Tibial nerve (tissue), 4 donors: ENCODE data around the gene BMPR1B. TPM values are rescaled to one million over a fixed set of nuclear protein-coding genes. Genes with fewer than 3 reads are reported as not detected.
A peak's percentile ranks its signal among the peaks of the same experiment; 100 is the strongest.

Experiments
- DNase-seq, 2 donors: peaks; one replicate each; pipeline ENCODE4 v3.0.0-alpha.2; 2019; ENCODE audit warnings: low spot score in 2 of 2
- H3K27ac ChIP-seq, 4 donors: fragments of 200-600 bp; sonication (generic) in 3 of 4; one replicate each; pipeline ENCODE4 v1.5.1; 2017 to 2019; ENCODE audit warnings: mild to moderate bottlenecking in 1 of 4
- H3K27me3 ChIP-seq, 2 donors: fragments of 200-600 bp; sonication (generic) in 1 of 2; one replicate each; pipeline versions ENCODE4 v1.5.1 to v1.6.0; 2017 to 2019
- H3K36me3 ChIP-seq, 3 donors: fragments of 200-600 bp; sonication (generic); one replicate each; pipeline ENCODE4 v1.5.1; 2018 to 2019
- H3K4me1 ChIP-seq, 4 donors: fragments of 200-600 bp; sonication (generic) in 3 of 4; one replicate each; pipeline ENCODE4 v1.5.1; 2017 to 2019
- H3K4me3 ChIP-seq, 4 donors: fragments of 200-600 bp; sonication (generic) in 3 of 4; one replicate each; pipeline ENCODE4 v1.5.1; 2017 to 2019; ENCODE audit warnings: mild to moderate bottlenecking in 1 of 4, moderate library complexity in 1 of 4
- H3K9me3 ChIP-seq, 4 donors: fragments of 200-600 bp; sonication (generic) in 3 of 4; one replicate each; pipeline ENCODE4 v1.5.1; 2017 to 2019
- CTCF ChIP-seq, 5 experiments: fragments of 200-600 bp in 3 of 5; fragments of 450-650 bp in 2 of 5; sonication (generic) in 3 of 5; IDR thresholded peaks; one replicate each; pipeline ENCODE4 v1.5.1; 2016 to 2019; ENCODE audit warnings: antibody characterized with exemption in 5 of 5, mild to moderate bottlenecking in 3 of 5, moderate library complexity in 2 of 5
- EP300 ChIP-seq, 2 donors: sonication (generic); formaldehyde crosslinking; IDR thresholded peaks; one replicate each; pipeline ENCODE4 v1.6.1; 2017; ENCODE audit warnings: antibody characterized with exemption in 2 of 2, mild to moderate bottlenecking in 1 of 2
- POLR2A ChIP-seq, 2 donors: fragments of 450-650 bp; IDR thresholded peaks; one replicate each; pipeline ENCODE4 v1.6.1; 2017; ENCODE audit warnings: antibody characterized with exemption in 2 of 2, mild to moderate bottlenecking in 2 of 2, moderate library complexity in 2 of 2
- WGBS, 2 donors: methylation state at CpG; one replicate each; pipeline ENCODE4 v1.1.5; 2018; 5-methylcytosine and 5-hydroxymethylcytosine counted together
- total RNA-seq, 4 donors: library from RNA; depleted of rRNA; stranded (reverse); fragments of >200 nt; gene quantifications; one replicate each; pipeline ENCODE4 v1.1.0, GENCODE V29; 2016

BMPR1B gene
- total RNA-seq, 4 donors from 2014 or later, result 9.3 to 32.1 (median 26.1) TPM

- DNase-seq, result no peak
- 90 to 94% methylated on average over 4 of the region's 4 CpGs for WGBS, 2 donors
- Histone ChIP-seq H3K27me3 (no peaks in the 10 kb centered on the region), H3K27ac (no peak overlapping the region), H3K4me1 (no peaks in the 10 kb centered on the region), H3K36me3 (peaks cover 0 to 23% (median 0%) of the 10 kb centered on the region in 3 donors), H3K4me3 (no peak overlapping the region), H3K9me3 (peaks cover 0 to 9% (median 0%) of the 10 kb centered on the region in 4 donors)
- TF ChIP-seq EP300 (IDR thresholded peaks at IDR 0.05), result no peak
- no peak for TF ChIP-seq POLR2A (IDR thresholded peaks at IDR 0.05)
- no peak for TF ChIP-seq CTCF (IDR thresholded peaks at IDR 0.05)
Measured at GRCh38 chr4:95142932-95143331, 385.2 kb downstream of the BMPR1B start.

GRCh38 chr4:95151255-95151654 is 393.5 kb downstream of the BMPR1B start:
- Histone ChIP-seq H3K4me1 (peaks cover 0 to 5% (median 0%) of the 10 kb centered on the region in 4 donors), H3K36me3 (peaks cover 0 to 6% (median 0%) of the 10 kb centered on the region in 3 donors), H3K9me3 (no peaks in the 10 kb centered on the region), H3K4me3 (no peak overlapping the region), H3K27ac (no peak overlapping the region), H3K27me3 (no peaks in the 10 kb centered on the region)
- TF ChIP-seq CTCF (IDR thresholded peaks at IDR 0.05), result no peak
- TF ChIP-seq EP300 (IDR thresholded peaks at IDR 0.05), result no peak
- no peak for TF ChIP-seq POLR2A (IDR thresholded peaks at IDR 0.05)
- WGBS, 2 donors, result 81 to 88% methylated on average over 3 of the region's 3 CpGs
- no peak for DNase-seq

GRCh38 chr4:95153182-95153581 is 395.4 kb downstream of the BMPR1B start:
- H3K27ac ChIP-seq, result no peak overlapping the region
- TF ChIP-seq EP300 (IDR thresholded peaks at IDR 0.05) (no peak), CTCF (IDR thresholded peaks at IDR 0.05) (no peak), POLR2A (IDR thresholded peaks at IDR 0.05) (no peak)
- WGBS, 2 donors, result 73 to 80% methylated on average over 5 of the region's 5 CpGs
- no peaks in the 10 kb centered on the region for H3K27me3 ChIP-seq
- peaks cover 0 to 6% (median 0%) of the 10 kb centered on the region in 3 donors for H3K36me3 ChIP-seq
- H3K4me3 ChIP-seq, result no peak overlapping the region
- DNase-seq, result no peak
- H3K9me3 ChIP-seq, result no peaks in the 10 kb centered on the region
- H3K4me1 ChIP-seq, result peaks cover 0 to 24% (median 0%) of the 10 kb centered on the region in 4 donors

GRCh38 chr4:95155759-95156451 is 398.1 kb downstream of the BMPR1B start:
- no peak for DNase-seq
- H3K27me3 ChIP-seq, result no peaks in the 10 kb centered on the region
- WGBS, 2 donors, result 66 to 69% methylated on average over 2 of the region's 2 CpGs
- no peak overlapping the region for H3K4me3 ChIP-seq
- H3K36me3 ChIP-seq, result peaks cover 0 to 17% (median 0%) of the 10 kb centered on the region in 3 donors
- no peaks in the 10 kb centered on the region for H3K9me3 ChIP-seq
- TF ChIP-seq CTCF (IDR thresholded peaks at IDR 0.05), result peak; percentile 35 to 57 (median 42)
- no peak for TF ChIP-seq POLR2A (IDR thresholded peaks at IDR 0.05)
- no peak for TF ChIP-seq EP300 (IDR thresholded peaks at IDR 0.05)
- H3K4me1 ChIP-seq, result peaks cover 0 to 24% (median 0%) of the 10 kb centered on the region in 4 donors
- H3K27ac ChIP-seq, result peak overlapping the region in 1 of 4 donors; percentile 3

- 27 to 33% methylated on average over 3 of the region's 3 CpGs for WGBS, 2 donors
- no peak for DNase-seq
- no peaks in the 10 kb centered on the region for H3K27me3 ChIP-seq
Measured at GRCh38 chr4:95156452-95156765, 398.7 kb downstream of the BMPR1B start.

More at GRCh38 chr4:95156452-95156765, 398.7 kb downstream of the BMPR1B start:
- peaks cover 0 to 24% (median 0%) of the 10 kb centered on the region in 4 donors for H3K4me1 ChIP-seq
- H3K9me3 ChIP-seq, result no peaks in the 10 kb centered on the region
- peaks cover 0 to 17% (median 0%) of the 10 kb centered on the region in 3 donors for H3K36me3 ChIP-seq
- H3K4me3 ChIP-seq, result no peak overlapping the region
- TF ChIP-seq POLR2A (IDR thresholded peaks at IDR 0.05) (no peak), EP300 (IDR thresholded peaks at IDR 0.05) (no peak), CTCF (IDR thresholded peaks at IDR 0.05) (no peak)
- H3K27ac ChIP-seq, result no peak overlapping the region
